Left renal cortex interstitium (tissue), 4 donors: ENCODE results near the gene TXNRD2. TPM values are rescaled to one million over a fixed set of nuclear protein-coding genes. Genes with fewer than 3 reads are reported as not detected.
"Not testable (repeated sequence)": the region's sequence is repeated elsewhere in the genome, so short reads cannot be mapped to it uniquely, and the experiment has no call there.

Experiments used
- DNase-seq, 4 donors: peaks; one replicate each; pipeline ENCODE4 v3.0.0-alpha.2; 2013; ENCODE audit warnings: low read depth in 4 of 4, low spot score in 2 of 4, missing footprints in 1 of 4
- polyA plus RNA-seq, 4 donors: library from polyadenylated mRNA; unstranded; fragments of 120-200 nt; gene quantifications; one replicate each; pipeline ENCODE4 v1.2.1, GENCODE V29; 2013; ENCODE audit not compliant: insufficient read length in 4 of 4

Gene TXNRD2
- polyA plus RNA-seq, 4 donors, result 23.0 to 35.8 (median 29.3) TPM

GRCh38 chr22:19910180-19910744, 31.4 kb downstream of the TXNRD2 start:
- DNase-seq, result no peak

DNA sequence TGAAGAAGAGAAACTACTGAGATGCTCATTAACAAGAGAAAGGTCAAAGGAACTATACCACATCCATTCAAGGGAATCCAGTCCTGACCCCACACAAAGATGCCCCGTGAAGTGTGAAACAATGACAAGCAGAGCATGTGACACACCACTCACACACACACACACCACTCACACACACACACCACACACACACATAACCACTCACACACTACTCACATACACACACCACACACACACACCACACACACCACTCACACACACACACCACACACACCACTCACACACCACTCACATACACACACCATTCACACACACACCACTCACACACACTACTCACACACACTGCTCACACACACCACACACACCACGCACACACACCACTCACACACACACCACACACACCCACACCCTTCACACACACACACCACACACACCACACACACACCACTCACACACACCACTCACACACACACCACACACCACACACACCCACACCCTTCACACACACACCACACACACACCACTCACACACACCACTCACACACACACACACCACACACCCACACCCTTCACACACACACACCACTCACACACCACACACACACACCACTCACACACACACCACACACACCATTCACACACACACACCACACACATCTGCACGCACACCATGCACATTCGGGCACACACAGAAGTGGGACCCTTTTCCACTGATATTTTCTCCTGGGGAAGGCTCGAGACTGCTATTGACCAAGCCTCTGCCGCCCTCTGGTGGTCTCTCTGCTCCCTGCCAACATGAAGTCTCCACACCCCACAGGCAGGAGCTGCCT, 32.1 kb downstream of the TXNRD2 start:
- peak in 1 of 4 donors; percentile 69 for DNase-seq

DNA sequence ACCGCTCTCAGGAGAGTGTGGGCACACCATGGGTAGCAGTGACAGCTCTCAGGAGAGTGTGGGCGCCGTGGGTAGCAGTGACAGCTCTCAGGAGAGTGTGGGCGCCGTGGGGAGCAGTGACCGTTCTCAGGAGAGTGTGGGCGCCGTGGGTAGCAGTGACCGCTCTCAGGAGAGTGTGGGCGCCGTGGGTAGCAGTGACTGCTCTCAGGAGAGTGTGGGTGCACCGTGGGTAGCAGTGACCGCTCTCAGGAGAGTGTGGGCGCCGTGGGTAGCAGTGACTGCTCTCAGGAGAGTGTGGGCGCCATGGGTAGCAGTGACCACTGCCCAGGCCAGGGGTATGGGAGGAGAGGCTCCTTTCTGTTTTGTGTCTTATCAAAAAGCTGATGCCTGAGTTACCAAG, 33.7 kb downstream of the TXNRD2 start:
- not testable (repeated sequence) for DNase-seq

DNA sequence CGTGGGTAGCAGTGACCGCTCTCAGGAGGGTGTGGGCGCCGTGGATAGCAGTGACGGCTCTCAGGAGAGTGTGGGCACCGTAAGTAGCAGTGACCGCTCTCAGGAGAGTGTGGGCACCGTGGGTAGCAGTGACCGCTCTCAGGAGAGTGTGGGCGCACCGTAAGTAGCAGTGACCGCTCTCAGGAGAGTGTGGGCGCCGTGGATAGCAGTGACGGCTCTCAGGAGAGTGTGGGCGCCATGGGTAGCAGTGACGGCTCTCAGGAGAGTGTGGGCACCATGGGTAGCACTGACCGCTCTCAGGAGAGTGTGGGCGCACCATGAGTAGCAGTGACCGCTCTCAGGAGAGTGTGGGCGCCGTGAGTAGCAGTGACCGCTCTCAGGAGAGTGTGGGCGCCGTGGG, 34.8 kb downstream of the TXNRD2 start:
- not testable (repeated sequence) for DNase-seq

DNA sequence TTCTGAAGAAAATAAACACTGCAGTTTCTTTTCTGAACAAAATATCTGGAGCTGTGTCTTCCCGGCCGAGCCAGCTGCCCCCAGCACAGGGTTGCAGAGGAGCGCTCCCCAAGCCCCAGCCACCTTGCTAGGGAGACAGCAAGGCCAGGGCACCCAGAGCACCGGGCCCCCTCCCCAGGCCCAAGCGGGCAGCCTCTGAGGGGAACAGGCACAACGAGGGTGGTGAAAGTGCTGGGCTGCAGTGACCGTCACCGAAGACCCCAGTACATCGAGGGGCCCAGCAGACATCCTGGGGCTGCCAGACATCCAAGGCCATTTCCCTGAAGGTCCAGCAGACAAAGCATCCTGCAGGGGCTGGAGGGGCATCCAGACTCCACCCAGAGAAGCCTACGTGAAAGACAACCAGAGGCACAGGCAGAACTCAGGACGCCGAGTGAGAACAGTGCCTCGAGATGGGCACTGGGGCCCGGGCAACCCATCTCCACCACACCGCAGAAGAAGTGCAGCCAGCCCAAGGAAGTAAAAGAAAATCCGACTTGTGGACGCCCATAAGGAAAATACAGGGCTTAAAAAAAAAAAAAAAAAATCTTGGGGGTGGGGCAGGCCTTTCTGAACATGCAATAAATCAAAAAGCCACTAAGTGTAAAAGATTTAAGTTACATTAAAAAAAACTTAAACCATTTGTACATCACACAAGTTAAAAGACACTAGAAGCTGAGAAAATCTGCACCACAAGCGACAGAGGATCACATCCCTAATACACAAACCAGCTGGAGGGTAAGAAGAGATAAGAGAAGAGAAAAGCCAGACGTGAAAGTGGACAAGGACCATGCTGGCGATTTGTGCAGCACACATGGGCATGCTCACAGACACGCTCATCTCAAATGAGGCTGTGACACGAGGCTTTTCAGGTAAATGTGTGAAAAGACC, 36.0 kb downstream of the TXNRD2 start:
- DNase-seq, result no peak

DNA sequence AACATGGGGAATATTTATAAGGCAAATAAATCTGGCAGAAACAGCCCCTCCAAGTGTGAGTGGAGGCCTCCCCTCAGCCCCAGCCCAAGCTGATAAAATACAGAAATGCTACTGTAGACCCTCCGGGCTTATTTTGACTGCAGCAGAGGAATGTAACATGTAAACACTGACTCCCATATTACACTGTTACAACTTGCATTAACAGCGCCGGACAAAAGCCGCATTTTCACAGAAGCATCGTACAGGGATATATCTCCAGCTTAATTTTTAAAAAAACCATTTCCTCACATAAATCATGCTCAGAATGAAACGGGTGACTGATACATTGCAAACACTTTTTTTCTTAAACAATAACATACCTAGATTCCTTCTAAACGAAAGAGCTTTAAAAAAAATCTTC, 36.7 kb downstream of the TXNRD2 start:
- no peak for DNase-seq

DNA sequence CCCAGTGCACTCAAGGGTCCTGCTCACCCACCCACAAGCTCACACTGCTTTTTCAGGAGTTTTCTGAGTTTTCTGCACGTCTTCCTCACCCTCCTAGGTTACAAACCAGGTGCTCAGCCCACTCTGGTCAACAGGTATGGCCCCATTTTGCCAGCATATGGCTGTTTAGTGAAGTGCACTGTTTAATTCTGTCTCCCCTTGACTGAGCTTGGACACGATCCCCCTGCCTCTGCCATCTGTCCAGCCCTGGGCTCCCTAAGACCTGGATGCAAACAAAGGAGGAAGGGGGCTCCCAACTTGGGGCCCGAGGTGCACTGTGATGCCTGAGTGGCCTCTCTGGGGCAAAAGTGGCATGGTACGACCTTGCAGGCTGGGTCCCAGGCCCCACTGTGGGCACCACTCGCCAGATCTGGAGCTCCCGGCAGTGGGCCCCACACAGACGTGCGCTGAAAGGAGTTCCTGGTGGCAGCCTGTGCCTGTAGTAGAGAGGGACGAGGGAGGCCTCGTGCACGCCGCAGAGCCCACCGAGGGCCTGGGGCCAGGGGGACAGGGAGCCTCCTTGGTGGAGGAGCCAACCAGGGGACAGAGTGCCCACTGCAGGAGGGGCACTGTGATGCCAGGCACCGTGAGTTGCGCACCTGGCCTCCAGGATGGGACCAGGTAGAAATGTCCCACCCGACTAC, 37.3 kb downstream of the TXNRD2 start:
- no peak for DNase-seq

- no peak for DNase-seq
These were observed 38.1 kb downstream of the TXNRD2 start for GRCh38 chr22:19903513-19903912.

GRCh38 chr22:19903031-19903430, 38.6 kb downstream of the TXNRD2 start:
- DNase-seq, result no peak

- DNase-seq, result no peak
These were observed 39.3 kb downstream of the TXNRD2 start for GRCh38 chr22:19902245-19902715.

GRCh38 chr22:19901577-19902244, 39.9 kb downstream of the TXNRD2 start:
- no peak for DNase-seq

DNA sequence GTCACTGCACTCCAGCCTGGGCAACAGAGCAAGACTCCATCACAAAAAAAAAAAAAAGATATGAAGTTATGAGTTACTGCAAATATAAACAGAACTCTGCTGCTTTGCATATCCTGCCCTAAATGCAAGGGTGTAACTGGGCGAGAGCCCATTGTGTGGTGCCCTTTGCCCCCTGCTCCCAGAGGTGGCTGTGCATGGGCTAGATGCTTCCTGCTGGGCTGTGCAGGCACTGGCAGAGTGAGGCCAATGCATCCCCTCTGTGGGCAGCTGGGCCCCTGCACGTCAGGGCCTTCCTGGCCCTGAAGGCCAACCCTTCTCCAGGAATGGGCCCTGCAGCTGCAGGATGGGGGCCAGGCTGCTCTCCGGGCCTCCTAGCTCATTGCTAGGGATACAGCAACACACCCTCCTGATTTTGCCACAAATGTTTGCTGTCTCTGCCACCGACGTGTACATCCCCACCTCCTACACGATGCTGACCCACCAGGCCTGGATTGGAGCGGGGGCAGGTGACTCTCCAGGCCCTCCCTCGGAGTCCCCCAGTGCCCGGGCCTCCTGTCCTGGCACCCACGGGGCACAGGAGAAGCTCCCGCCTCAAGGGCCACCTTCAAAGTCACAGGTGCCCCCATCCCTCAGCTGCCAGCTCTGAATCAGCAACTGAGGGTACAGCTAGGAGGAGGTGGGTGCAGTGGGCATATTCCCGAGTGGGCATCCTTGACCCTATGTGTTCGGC, 40.7 kb downstream of the TXNRD2 start:
- DNase-seq, result no peak

DNA sequence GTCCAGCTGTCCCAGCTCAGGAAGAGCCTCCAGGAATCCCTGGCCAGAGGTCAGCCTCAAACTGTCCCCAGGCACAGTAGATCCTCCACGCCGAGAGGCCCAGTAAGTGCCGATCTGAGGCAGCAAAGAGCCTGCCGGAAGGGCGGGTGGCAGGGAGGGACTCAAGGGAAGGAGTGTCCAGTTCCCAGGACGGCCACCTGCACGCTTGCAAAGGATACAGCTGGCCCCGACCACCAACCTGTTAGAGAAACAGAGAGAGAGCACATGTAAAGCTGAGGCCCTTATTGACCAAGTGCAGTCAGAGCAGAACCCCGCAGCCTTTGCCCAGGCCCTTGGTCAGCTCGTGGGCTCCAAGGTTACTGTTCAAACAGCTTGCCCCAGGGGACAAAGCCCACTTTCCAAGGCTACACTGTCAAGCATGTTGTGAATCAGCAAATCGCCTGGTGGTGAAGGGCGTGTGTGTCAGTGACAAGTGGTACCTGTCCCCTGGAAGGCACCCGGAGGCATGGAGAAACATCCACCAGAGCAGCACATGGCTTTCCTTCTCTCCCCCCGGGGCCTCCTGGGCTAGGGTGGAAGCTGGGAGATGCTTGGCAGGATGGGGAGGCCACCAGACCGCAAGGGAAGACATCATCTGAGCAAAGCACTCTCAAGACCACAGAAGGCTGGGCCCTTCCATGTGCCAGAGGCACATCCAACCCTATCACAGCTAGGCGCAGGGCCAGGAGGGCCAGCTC, 42.6 kb downstream of the TXNRD2 start:
- no peak for DNase-seq

DNA sequence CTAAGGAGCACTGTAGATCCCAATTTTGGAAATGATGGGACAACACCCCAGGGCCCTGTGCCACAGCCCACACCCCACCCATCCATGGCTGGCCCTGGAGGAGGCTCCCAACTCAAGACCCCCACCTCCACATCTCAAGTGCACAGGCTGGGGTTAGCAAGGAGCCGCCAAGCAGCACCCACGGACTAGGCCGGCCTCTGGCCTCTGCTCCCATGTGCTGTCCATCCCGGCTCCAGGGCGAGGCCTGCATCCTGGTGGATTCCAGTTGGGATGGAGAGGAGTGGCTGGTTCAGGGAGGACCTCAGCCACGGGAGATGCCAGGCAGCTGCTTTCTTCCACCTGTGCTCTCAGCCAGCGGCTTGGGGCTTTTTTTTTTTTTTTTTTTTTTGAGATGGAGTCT, 43.5 kb downstream of the TXNRD2 start:
- no peak for DNase-seq

DNA sequence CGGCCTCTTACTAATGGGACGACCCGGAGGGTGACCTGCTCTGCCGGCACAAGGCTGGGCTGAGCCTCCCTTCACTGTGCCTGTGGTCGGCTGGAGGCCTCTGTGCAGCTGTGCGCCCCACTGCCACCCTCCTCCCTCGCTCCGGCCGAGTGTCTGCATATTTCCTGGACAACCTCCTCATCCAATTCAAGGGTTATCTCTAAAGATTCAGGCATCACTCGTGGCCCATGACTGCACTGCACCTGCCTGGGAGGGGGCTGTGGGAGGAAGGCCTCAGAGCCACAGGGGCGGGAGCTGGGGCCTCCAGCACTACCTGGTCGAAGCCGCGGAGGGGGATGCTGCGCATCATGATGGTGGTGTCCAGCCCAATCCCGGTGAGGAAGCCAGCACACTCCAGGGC, 43.9 kb downstream of the TXNRD2 start:
- DNase-seq, result no peak

DNA sequence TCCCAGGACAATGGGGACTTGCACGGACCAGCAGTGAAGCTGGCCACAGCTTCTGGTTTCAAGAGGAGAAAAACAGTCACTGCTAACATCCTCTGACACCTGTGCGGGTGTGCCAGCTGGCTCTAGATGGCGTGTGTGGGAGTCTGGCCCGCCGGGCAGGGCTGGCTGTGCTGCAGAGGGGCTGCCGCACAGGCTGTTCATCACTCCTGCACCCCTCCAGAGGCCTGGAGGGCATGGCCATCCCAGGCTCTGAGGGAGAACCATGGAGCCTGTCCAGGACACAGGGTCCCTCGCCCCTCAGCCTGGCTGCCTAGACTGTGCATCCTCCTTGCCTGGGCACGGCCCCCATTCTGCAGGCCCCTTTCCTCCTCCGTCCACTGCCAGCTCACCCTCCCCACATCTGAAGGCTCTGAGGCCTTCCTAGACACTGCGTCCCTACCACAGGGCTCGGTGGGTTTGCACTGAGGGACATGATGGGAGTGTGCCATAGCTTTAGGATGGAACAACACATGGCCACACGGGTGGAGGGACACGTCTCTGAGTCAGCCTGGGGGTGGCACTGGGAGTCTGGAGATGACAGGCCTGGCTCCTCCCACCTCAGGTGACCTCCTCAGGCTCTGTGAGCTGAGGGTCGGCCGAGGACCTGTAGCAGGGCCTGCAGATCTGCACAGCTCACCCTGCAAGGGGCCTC, 44.8 kb downstream of the TXNRD2 start:
- no peak for DNase-seq

GRCh38 chr22:19895160-19895849, 46.3 kb downstream of the TXNRD2 start:
- no peak for DNase-seq
